B cell (primary cell): Measurements from ENCODE around the gene ZC3HAV1L. TPM values are rescaled to one million over a fixed set of nuclear protein-coding genes. Genes with fewer than 3 reads are reported as not detected.

Experiments
- ATAC-seq: fragments of 200-7000 bp; cut with Tn5 transposase; one replicate; pipeline ENCODE4 v1.10.0; 2021; ENCODE audit warnings: low read depth, mild to moderate bottlenecking, moderate number of reproducible peaks, moderate library complexity
- CTCF ChIA-PET: fragments of 350-600 bp; sonication (Branson Sonifier 250); formaldehyde crosslinking; loops from one replicate; lab custom pipeline; 2021; ENCODE audit warnings: antibody characterized with exemption, inconsistent platforms; lab: Charles Lee
- POLR2A ChIA-PET: fragments of 350-600 bp; sonication (Branson Sonifier 250); formaldehyde crosslinking; loops from one replicate; lab custom pipeline; 2021; ENCODE audit warnings: antibody characterized with exemption; lab: Charles Lee
- DNase-seq: peaks from one replicate; pipeline ENCODE4 v3.0.0; 2013
- H2AFZ ChIP-seq: 2 replicates; pipeline ENCODE4 v1.6.1; 2012; ENCODE audit warnings: mild to moderate bottlenecking, low read depth, low read length; ENCODE audit not compliant: insufficient read depth, poor library complexity, severe bottlenecking
- H3K27ac ChIP-seq, 2 donors: 1 replicate in 1 of 2; 2 replicates in 1 of 2; pipeline ENCODE4 v1.5.1; 2012 to 2013; ENCODE audit warnings: low read length in 2 of 2, mild to moderate bottlenecking in 2 of 2, moderate library complexity in 1 of 2
- H3K27me3 ChIP-seq, 4 experiments: fragments of 200-600 bp in 1 of 4; sonication (generic) in 1 of 4; replicated peaks in 1 of 4; 1 replicate in 2 of 4; 2 replicates in 2 of 4; pipeline versions ENCODE4 v1.6.1 to v1.7.0; 2013 to 2016; ENCODE audit warnings: low read length in 3 of 4, mild to moderate bottlenecking in 2 of 4, mixed read lengths in 1 of 4, moderate library complexity in 1 of 4; ENCODE audit not compliant: insufficient read depth in 4 of 4, control insufficient read depth in 3 of 4; ENCODE audit errors: control extremely low read depth in 1 of 4
- H3K36me3 ChIP-seq, 2 experiments: replicated peaks in 1 of 2; 1 replicate in 1 of 2; 2 replicates in 1 of 2; pipeline versions ENCODE4 v1.6.1 to v1.7.1; 2013; ENCODE audit warnings: low read length in 1 of 2; ENCODE audit not compliant: insufficient read depth in 2 of 2, control insufficient read depth in 1 of 2; ENCODE audit errors: control extremely low read depth in 1 of 2, extremely low read depth in 1 of 2
- H3K4me1 ChIP-seq, 2 donors: fragments of 200-600 bp in 1 of 2; sonication (generic) in 1 of 2; 1 replicate in 1 of 2; 2 replicates in 1 of 2; pipeline versions ENCODE4 v1.5.1 to v1.6.1; 2013 to 2017; ENCODE audit warnings: low read length in 2 of 2; ENCODE audit not compliant: control insufficient read depth in 2 of 2, insufficient read depth in 2 of 2
- H3K4me2 ChIP-seq: replicated peaks from 2 replicates; pipeline ENCODE3; 2012; ENCODE audit warnings: mild to moderate bottlenecking, low read depth, low read length; ENCODE audit not compliant: poor library complexity, severe bottlenecking
- H3K4me3 ChIP-seq, 5 experiments: fragments of 200-600 bp in 1 of 5; sonication (generic) in 1 of 5; 1 replicate in 3 of 5; 2 replicates in 2 of 5; pipeline versions ENCODE4 v1.5.1 to v1.7.0; 2011 to 2016; ENCODE audit warnings: low read length in 4 of 5, mild to moderate bottlenecking in 4 of 5, low read depth in 2 of 5, control low read depth in 1 of 5, moderate library complexity in 1 of 5; ENCODE audit not compliant: insufficient read depth in 1 of 5; ENCODE audit errors: control extremely low read depth in 1 of 5, extremely low read depth in 1 of 5
- H3K79me2 ChIP-seq: fragments of 200-600 bp; sonication (generic); one replicate; pipeline ENCODE4 v1.6.0; 2016; ENCODE audit warnings: low read length; ENCODE audit not compliant: control insufficient read depth, insufficient read depth
- H3K9ac ChIP-seq: fragments of 200-600 bp; sonication (generic); 2 replicates; pipeline ENCODE4 v1.6.1; 2017; ENCODE audit warnings: mild to moderate bottlenecking, low read length, moderate library complexity
- H3K9me3 ChIP-seq, 3 donors: one replicate each; pipeline versions ENCODE4 v1.6.1 to v1.7.1; 2013; ENCODE audit warnings: low read length in 2 of 3; ENCODE audit not compliant: control insufficient read depth in 2 of 3, insufficient read depth in 1 of 3; ENCODE audit errors: control extremely low read depth in 1 of 3
- H4K20me1 ChIP-seq: 2 replicates; pipeline ENCODE4 v1.6.0; 2012; ENCODE audit warnings: mild to moderate bottlenecking, low read length; ENCODE audit not compliant: insufficient read depth, control insufficient read depth, poor library complexity, severe bottlenecking
- H3K27ac Mint-ChIP-seq: one replicate; pipeline ENCODE4 v1.8.0; 2021; ENCODE audit warnings: mixed read lengths
- H3K27me3 Mint-ChIP-seq: one replicate; pipeline ENCODE4 v1.8.0; 2021; ENCODE audit warnings: mixed read lengths
- H3K4me1 Mint-ChIP-seq: one replicate; pipeline ENCODE4 v1.8.0; 2021; ENCODE audit warnings: mixed read lengths
- H3K4me3 Mint-ChIP-seq: one replicate; pipeline ENCODE4 v1.8.0; 2021; ENCODE audit warnings: mixed read lengths
- H3K9me3 Mint-ChIP-seq: one replicate; pipeline ENCODE4 v1.8.0; 2022; ENCODE audit warnings: mixed read lengths; ENCODE audit not compliant: insufficient read depth
- EZH2 ChIP-seq: IDR thresholded peaks from 2 replicates; pipeline ENCODE4 v1.6.1; 2012; ENCODE audit warnings: borderline replicate concordance, low read depth, mild to moderate bottlenecking, moderate library complexity, low read length; ENCODE audit not compliant: insufficient read depth, poor library complexity, severe bottlenecking
- WGBS: methylation state at CpG from one replicate; pipeline ENCODE4 v1.1.5; 2013; ENCODE audit warnings: missing lambda C conversion rate; ENCODE audit not compliant: insufficient coverage; 5-methylcytosine and 5-hydroxymethylcytosine counted together
- intact Hi-C: fragments of 100-400 bp; cut with micrococcal nuclease; formaldehyde crosslinking; loops from one replicate; pipeline ENCODE4 v1.10.0; 2022
- polyA plus RNA-seq: library from polyadenylated mRNA; depleted of rRNA; stranded (reverse); fragments of >200 nt; gene quantifications from 2 replicates; pipeline ENCODE4 v1.2.3, GENCODE V29; 2012
- total RNA-seq, 2 donors: library from RNA; stranded (reverse); fragments of 120-200 nt in 1 of 2; gene quantifications; 1 replicate in 1 of 2; 2 replicates in 1 of 2; pipeline versions ENCODE4 v1.2.3 to v1.2.4, GENCODE V29; 2013 to 2022
- TF ChIP-seq, protein P1 (sequence below): fragments of 200-600 bp; IDR thresholded peaks from one replicate; pipeline ENCODE4 v1.8.0; 2022; ENCODE audit warnings: antibody characterized with exemption, mild to moderate bottlenecking

The ZC3HAV1L gene
- total and polyA plus RNA-seq, 2 donors (not counting 1 experiment from before 2014, with no cell fraction given), result 0.82 to 1.8 TPM

DNA sequence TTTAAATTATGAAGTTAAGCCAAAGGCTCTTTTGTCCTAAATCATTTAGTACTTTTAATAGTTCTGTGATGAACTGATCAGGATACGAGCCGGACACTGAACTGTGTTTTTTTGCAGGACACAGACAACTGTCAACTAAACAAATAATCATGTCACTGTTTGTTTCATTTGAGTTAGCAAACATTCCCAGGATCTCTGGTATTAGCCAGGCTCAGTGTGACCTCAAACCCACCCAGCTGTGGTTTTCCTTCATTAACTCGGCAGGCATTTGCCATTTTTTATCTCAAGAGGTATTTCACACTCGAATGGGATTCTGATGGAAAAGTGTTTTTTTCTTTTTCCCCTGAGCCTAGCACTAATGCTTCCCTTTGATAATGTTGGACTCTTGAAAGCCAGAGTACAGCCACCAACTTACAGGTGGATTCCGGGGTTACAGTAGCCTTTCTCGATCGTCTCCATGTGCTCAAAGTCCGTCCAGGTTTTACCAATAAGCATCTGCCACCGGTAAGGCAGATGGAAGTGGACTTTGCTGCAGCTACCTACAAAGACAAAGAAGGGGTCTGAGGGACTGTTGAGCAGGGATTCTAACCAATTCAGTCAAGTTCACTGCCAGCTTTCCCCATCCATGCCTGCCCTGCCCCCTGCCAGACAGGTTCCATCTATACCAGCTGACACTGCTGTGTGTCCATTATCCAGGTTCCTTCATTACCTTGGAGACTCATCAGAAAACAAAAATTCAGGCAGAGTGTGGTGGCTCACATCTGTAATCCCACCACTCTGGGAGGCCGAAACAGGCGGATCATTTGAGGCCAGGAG, 40.2 kb upstream of the ZC3HAV1L start:
- Histone ChIP-seq H3K36me3 (peaks cover 10 to 92% of the 10 kb centered on the region in 2 experiments), H3K27me3 (no peaks in the 10 kb centered on the region), H4K20me1 (peaks cover 81% of the 10 kb centered on the region), H3K4me1 (peaks cover 4 to 7% of the 10 kb centered on the region in 2 donors), H3K9ac (no peak overlapping the region), H3K27ac (peak overlapping the region in 1 of 2 donors; percentile 37), H3K9me3 (no peaks in the 10 kb centered on the region), H3K4me3 (no peak overlapping the region), H2AFZ (no peak overlapping the region), H3K4me2 (no peak overlapping the region), H3K79me2 (peaks cover 87% of the 10 kb centered on the region)
- intact Hi-C loops, result loop anchor here (1.0 kb wide), 3 partner anchors 32 to 59 kb away; no protein-coding TSS in a partner anchor
- no peak for DNase-seq
- no peaks in the 10 kb centered on the region for H3K9me3 Mint-ChIP-seq
- no peak overlapping the region for H3K4me3 Mint-ChIP-seq
- H3K4me1 Mint-ChIP-seq, result peaks cover 22% of the 10 kb centered on the region
- ATAC-seq, result no peak
- CTCF ChIA-PET, result interaction anchor here (0.6 to 4.7 kb wide), 20 partner anchors 7 to 1384 kb away, joined by 3 to 40 read pairs (median 12); a partner anchor contains a TSS
- H3K27ac Mint-ChIP-seq, result no peak overlapping the region
- no peaks in the 10 kb centered on the region for H3K27me3 Mint-ChIP-seq
- TF ChIP-seq, protein P1, sequence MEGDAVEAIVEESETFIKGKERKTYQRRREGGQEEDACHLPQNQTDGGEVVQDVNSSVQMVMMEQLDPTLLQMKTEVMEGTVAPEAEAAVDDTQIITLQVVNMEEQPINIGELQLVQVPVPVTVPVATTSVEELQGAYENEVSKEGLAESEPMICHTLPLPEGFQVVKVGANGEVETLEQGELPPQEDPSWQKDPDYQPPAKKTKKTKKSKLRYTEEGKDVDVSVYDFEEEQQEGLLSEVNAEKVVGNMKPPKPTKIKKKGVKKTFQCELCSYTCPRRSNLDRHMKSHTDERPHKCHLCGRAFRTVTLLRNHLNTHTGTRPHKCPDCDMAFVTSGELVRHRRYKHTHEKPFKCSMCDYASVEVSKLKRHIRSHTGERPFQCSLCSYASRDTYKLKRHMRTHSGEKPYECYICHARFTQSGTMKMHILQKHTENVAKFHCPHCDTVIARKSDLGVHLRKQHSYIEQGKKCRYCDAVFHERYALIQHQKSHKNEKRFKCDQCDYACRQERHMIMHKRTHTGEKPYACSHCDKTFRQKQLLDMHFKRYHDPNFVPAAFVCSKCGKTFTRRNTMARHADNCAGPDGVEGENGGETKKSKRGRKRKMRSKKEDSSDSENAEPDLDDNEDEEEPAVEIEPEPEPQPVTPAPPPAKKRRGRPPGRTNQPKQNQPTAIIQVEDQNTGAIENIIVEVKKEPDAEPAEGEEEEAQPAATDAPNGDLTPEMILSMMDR, result no peak
- no peak for TF ChIP-seq EZH2
- WGBS, result 100% methylated on average over 6 of the region's 11 CpGs
- POLR2A ChIA-PET, result no interaction called here
